IPS-11a (cell line): ENCODE data around the gene GSTA2.
"Not testable (repeated sequence)": the region's sequence is repeated elsewhere in the genome, so short reads cannot be mapped to it uniquely, and the experiment has no call there.

ENCODE experiments used
- H3K4me3 ChIP-seq: one replicate; pipeline ENCODE4 v1.5.1; 2013; ENCODE audit warnings: low read depth, low read length, control low read depth

The GSTA2 gene

DNA sequence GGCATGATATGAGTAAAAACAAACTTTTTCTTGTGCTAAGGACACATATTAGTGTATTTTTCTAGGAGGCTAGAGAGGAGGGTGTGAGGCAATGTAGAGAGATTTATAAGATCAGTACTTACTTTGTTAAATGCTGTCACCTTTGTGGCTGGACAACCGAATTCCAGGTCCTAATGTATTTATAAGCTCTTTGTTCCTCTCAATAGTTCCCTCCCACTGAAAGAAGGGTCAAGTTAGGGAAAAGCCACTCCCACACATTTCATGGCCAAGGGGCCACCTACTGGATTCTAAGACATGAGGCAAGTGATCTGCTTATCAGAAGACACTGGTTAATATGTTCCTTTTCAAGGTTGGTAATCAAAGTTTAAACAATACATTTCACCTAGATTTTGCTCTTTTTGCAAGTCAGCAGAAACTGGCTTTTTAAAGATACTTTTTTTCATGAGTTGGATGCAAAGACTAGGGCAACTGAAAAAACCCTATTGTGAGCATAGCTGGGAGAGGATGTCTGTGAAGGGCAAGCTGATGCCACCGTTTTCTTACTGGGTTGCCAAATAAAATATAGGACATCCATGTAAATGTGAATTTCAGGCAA, at the start of gene GSTA2:
Gene GSTA2, minus strand, starts transcription at position 154 of the 595 bp plus-strand sequence. CDS start 5,528 bp downstream, outside the sequence.
- not testable (repeated sequence) for H3K4me3 ChIP-seq

DNA sequence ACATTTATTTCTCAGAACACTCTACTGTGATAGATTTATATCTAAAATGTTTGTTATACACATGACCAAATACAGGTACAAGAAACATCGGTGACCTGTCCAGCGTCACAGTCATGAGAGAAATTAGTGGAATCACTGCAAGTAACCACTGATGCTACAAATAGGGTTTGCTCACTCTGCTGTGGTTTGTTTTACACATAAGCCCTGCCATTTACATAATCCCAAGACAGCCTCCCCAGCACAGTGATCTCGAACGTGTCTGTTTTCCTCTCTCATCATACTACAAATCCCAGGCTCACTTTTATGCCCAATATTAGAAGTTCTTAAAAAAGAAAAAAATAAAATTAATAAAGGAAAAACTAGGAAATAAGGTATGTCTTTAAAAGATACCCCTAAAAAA, 46.5 kb upstream of the GSTA2 start:
- H3K4me3 ChIP-seq = not testable (repeated sequence)

- H3K4me3 ChIP-seq = no peak overlapping the region
These were observed 45.4 kb upstream of the GSTA2 start for GRCh38 chr6:52808660-52809059.

GRCh38 chr6:52803668-52804255, 40.5 kb upstream of the GSTA2 start, which contains the start of gene GSTA1:
Gene GSTA1 (minus strand): TSS chr6:52803816. CDS start chr6:52799267, 4,549 bp downstream.
- H3K4me3 ChIP-seq = not testable (repeated sequence)

GRCh38 chr6:52802806-52803205, 39.5 kb upstream of the GSTA2 start:
- H3K4me3 ChIP-seq = no peak overlapping the region

DNA sequence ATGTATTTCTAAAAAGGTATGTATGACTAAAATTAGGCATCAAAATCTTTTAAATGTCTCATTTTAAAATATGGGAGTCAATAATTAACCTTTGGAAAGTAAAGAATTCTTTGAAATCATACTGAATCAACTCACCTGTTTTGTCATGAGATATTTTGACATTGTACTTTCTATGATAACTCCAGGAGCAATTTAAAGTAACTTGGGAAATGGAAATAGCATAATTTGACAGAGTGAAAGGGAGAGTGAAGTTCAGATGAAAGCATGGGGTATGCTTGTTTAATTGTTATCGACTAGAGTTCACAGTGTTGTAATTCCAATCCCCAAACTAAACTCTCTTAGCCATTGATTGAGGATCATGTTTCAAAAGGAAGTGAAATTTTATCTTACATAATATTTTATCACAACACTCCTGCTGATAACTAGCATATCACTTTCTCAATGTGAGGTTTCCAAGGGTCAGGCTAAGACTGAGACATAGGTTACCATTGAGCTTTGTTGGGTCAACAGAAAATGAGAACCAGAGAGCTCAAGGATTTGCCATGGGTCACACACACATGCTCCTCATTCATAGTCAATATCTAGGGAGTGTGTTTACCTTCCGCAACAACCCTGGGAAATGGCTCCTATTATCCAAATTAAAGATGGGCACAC, 38.0 kb upstream of the GSTA2 start:
- H3K4me3 ChIP-seq = no peak overlapping the region

- not testable (repeated sequence) for H3K4me3 ChIP-seq
These were observed 36.0 kb upstream of the GSTA2 start for GRCh38 chr6:52799272-52799671.

DNA sequence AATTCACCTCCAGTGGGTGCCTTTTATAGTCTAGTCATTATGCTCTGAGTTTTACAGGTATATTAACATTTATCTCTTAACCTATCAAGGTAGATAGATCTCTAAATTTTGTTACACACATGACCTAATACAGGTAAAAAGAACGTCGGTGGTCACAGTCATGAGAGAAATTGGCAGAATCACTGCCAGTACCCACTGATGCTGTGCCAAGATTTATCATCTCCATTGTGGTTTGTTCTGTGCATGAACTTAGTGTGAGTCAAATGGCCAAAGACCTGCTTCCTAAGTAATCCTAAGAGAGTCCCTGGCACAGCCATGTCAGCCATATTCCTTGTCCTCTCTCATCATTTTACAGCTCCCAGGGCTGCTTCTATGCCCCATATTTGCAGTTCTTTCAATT, 31.1 kb upstream of the GSTA2 start:
- H3K4me3 ChIP-seq = not testable (repeated sequence)

DNA sequence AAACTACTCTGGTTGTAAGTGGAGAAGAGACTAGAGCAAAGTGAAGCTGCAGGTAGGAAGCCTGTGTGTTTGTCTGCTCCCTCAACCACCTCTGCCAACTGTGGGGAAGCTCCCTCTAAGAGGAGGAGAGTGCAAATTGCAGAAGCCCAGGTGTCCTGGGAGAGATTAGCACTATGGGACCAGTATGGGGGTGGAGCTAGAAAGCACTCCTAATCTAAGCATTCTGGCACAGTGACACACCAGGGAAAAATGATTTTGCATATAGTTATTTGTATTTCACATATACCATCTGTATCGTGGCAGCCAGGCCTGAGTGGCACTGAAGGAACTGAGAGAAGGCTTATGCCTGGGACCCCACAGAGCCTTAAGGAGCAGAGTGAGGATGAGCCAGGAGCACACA, 27.6 kb upstream of the GSTA2 start:
- no peak overlapping the region for H3K4me3 ChIP-seq

- not testable (repeated sequence) for H3K4me3 ChIP-seq
These were observed 26.4 kb upstream of the GSTA2 start for GRCh38 chr6:52789658-52790057.

DNA sequence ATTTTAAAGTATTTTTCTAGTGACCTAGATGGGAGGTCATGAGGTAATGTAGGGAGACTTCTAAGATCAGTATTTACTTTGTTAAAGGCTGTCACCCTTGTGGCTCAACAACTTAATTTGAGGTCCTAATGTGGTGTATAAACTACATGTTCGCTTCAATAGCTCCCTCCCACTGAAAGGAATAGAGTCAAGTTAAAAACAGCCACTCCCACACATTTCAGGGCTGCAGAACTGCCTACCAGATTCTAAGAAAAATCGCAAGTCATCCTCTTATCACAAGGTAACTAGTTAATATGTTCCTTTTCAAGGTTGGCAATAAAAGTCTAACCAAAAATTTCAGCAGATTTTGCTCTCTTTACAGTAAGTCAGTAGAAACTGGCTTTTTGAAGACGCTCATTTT, 25.2 kb upstream of the GSTA2 start:
- no peak overlapping the region for H3K4me3 ChIP-seq

DNA sequence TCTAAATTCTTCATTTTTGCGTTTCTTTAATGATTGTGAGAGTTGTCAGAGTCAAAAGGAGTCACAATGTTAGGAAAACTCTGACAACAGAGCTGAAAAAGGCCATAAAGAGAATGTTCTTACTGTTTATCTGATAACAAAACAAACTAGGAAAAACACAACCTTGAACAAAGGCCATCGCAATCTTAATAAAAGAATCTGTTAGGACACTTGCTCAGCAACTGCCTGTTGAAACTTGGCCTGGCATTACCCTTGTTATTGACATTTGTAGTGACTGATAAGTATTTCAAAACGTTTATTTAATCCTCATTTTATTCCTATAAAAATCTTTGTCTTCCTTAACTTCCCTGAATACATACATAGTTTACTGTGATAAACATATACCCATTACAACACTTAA, 24.6 kb upstream of the GSTA2 start:
- H3K4me3 ChIP-seq = no peak overlapping the region

GRCh38 chr6:52786249-52786956, 23.1 kb upstream of the GSTA2 start:
- H3K4me3 ChIP-seq = no peak overlapping the region

DNA sequence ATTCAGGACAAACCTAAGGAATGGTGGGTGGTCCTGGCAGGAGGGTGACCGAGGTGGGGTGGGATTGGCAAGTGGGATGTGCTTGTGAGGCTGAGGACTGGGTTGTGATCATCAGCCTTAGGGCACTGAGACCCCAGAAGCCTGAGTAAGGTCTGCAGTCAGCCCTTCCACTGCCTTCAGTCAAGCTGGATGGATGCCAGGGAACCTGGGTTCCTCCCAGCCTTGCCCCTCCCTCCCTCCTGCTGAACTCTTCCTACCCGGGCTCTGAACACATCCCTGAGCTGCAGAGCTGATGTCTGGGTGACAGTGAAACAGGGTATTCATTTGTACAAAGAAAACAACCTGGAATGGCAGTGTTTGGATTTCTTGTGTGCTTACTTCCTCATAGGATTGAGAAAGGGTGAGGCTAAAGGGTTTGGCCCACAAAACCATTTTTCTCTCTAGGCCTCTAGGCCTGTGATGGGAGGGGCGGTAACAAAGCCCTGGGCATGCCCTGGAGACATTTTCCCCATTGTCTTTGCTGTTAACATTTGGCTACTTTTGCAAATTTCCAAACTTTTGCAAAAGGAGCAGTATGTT, 19.5 kb upstream of the GSTA2 start:
- not testable (repeated sequence) for H3K4me3 ChIP-seq

DNA sequence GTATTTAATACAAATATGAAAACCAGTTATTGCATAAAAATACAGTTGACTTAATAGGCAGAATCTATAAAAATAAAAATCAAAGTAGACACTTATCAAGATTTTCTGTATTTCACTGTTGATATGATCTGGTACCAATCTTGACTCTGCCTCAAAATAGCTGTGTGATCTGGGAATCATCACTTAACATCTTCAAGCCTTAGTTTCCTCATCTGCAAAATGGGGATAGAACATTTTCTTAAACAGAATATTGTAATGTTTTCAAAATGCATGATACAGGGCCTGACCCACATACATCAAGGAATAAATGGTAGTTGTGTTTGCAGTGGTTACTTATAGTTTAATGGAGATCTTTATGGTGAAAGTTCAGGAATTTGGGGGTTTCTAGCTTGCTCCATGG, 18.9 kb upstream of the GSTA2 start:
- H3K4me3 ChIP-seq = not testable (repeated sequence)

DNA sequence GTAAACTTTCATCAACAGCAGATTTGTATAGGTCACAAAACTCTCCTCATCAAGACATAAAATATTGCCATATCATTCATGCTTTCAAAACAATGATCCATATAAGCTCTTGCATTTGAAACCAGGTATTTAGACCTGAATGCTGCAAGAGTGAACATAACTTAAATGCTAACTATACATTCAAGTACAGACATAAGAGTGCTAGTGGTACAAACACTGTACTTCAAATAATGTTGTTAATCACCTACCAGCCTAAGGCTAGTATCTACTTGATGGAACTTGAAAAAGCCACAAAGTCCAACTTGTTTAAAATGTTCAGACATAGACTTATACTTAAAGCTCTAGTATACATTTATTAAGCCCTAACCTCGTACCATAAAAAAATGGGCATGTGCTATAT, 16.0 kb upstream of the GSTA2 start:
- H3K4me3 ChIP-seq = no peak overlapping the region

DNA sequence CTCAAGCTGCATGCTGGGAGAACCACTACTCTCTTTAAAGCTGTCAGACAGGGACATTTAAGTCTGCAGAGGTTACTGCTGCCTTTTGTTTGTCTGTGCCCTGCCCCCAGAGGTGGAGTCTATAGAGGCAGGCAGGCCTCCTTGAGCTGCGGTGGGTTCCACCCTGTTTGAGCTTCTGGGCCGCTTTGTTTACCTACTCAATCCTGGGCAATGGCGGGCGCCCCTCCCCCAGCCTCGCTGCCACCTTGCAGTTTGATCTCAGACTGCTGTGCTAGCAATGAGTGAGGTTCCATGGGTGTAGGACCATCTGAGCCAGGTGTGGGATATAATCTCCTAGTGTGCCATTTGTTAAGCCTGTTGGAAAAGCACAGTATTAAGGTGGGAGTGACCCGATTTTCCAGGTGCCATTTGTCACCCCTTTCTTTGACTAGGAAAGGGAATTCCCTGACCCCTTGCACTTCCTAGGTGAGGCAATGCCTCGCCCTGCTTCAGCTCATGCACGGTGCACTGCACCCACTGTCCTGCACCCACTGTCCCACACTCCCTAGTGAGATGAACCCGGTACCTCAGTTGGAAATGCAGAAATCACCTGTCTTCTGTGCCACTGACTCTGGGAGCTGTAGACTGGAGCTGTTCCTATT, 13.6 kb upstream of the GSTA2 start:
- H3K4me3 ChIP-seq = not testable (repeated sequence)

- not testable (repeated sequence) for H3K4me3 ChIP-seq
These were observed 6.1 kb upstream of the GSTA2 start for GRCh38 chr6:52769399-52769798.

DNA sequence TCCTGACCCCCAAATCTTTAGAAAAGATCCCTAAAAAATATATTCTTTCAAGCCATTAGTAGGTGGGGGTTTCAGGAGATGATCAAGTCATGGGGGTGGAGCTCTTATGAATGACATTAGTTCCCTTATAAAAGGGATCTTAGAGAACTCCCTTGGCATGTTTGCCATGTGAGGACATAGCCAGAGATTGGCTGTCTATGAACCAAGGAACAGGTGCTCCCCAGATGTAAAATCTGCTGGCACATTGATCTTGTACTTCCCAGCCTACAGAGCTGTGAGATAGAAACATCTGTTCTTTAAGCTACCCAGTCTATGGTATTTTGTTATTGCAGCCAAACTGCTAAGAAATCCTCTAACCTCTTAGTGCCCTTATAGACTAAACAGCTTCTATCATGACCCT, 4.4 kb upstream of the GSTA2 start:
- not testable (repeated sequence) for H3K4me3 ChIP-seq

DNA sequence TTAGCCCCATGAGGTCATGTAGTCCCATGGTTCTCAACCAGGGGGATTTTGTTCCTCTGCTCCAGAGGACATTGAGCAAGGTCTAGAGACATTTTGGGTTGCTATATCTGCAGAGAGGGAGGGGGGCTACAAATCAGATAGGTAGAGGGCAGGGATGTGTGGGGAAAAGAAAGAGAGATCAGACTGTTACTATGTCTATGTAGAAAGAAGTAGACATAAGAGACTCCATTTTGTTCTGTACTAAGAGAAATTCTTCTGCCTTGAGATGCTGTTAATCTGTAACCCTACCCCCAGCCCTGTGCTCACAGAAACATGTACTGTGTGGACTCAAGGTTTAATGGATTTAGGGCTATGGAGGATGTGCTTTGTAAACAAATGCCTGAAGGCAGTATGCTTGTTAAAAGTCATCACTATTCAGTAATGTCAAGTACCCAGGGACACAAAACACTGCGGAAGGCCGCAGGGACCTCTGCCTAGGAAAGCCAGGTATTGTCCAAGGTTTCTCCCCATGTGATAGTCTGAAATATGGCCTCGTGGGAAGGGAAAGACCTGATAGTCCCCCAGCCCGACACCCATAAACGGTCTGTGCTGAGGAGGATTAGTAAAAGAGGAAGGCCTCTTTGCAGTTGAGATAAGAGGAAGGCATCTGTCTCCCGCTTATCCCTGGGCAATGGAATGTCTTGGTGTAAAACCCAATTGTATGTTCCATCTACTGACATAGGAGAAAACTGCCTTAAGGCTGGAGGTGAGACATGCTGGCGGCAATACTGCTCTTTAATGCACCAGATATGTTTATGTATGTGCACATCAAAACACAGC, 1.4 kb downstream of the GSTA2 start:
- H3K4me3 ChIP-seq = not testable (repeated sequence)
